ENCODE data around the gene TAPBPL. TPM values are rescaled to one million over a fixed set of nuclear protein-coding genes. Genes with fewer than 3 reads are reported as not detected.

The TAPBPL gene
- total and polyA plus RNA-seq, 2 of the 13 experiments (the other 11 are each of a cell fraction or from before 2014, with no cell fraction given), result 10.0 to 14.5 TPM

GRCh38 chr12:6470375-6471163 is 18.7 kb downstream of the TAPBPL start, which contains the start of gene VAMP1 (continued):
- TF ChIP-seq BCLAF1 (IDR thresholded peaks at IDR 0.05) (no peak), ZGPAT (CRISPR knock-in tag; IDR thresholded peaks at IDR 0.05) (peak; percentile 88), PTBP1 (IDR thresholded peaks at IDR 0.05; ENCODE audit: low read depth, low read length, poor library complexity, severe bottlenecking) (peak; percentile 55), ZNF160 (CRISPR knock-in tag; IDR thresholded peaks at IDR 0.05) (peak; percentile 90), SAFB2 (CRISPR knock-in tag; IDR thresholded peaks at IDR 0.05; ENCODE audit: borderline replicate concordance, low read depth) (peak; percentile 84; the same call in 1 of the 2 replicates), KLF11 (CRISPR knock-in tag; IDR thresholded peaks at IDR 0.05) (peak; percentile 80), ZNF34 (CRISPR knock-in tag; IDR thresholded peaks at IDR 0.05; ENCODE audit: borderline replicate concordance) (no peak), ELF1 (CRISPR knock-in tag; IDR thresholded peaks at IDR 0.05) (peak; percentile 76), SP4 (CRISPR knock-in tag; IDR thresholded peaks at IDR 0.05) (peak; percentile 99), EEA1 (CRISPR knock-in tag; IDR thresholded peaks at IDR 0.05; ENCODE audit: borderline replicate concordance) (0 out of 2 replicates have a peak, but pooled peaks have one; percentile 9), KAT2B (IDR thresholded peaks at IDR 0.05; ENCODE audit: borderline replicate concordance, low read depth, low read length) (no peak), RFXANK (CRISPR knock-in tag; IDR thresholded peaks at IDR 0.05) (peak; percentile 61; the same call in 1 of the 2 replicates), ISX (CRISPR knock-in tag; conservative IDR thresholded peaks at IDR 0.05) (no peak), U2AF2 (IDR thresholded peaks at IDR 0.05; ENCODE audit: low read depth, low read length) (no peak), HOMEZ (CRISPR knock-in tag; IDR thresholded peaks at IDR 0.05; ENCODE audit: low read depth) (peak; percentile 66; the same call in 1 of the 2 replicates), CERS6 (CRISPR knock-in tag; IDR thresholded peaks at IDR 0.05) (no peak), MAZ (IDR thresholded peaks at IDR 0.05; ENCODE audit: borderline replicate concordance, low read depth, low read length) (no peak), MAZ (CRISPR knock-in tag; IDR thresholded peaks at IDR 0.05; ENCODE audit: low read depth) (peak; percentile 93), ZNF205 (CRISPR knock-in tag; IDR thresholded peaks at IDR 0.05) (peak; percentile 98), CENPBD1 (CRISPR knock-in tag; IDR thresholded peaks at IDR 0.05; ENCODE audit: borderline replicate concordance, low read depth) (no peak), E2F2 (CRISPR knock-in tag; IDR thresholded peaks at IDR 0.05; ENCODE audit: borderline replicate concordance) (no peak)

Data from HepG2 (cell line).